Fibroblast of lung (primary cell): ENCODE results near the gene TCF23.

ENCODE experiments used
- CTCF ChIP-seq, 2 donors: IDR thresholded peaks in 1 of 2; conservative IDR thresholded peaks in 1 of 2; 1 replicate in 1 of 2; 2 replicates in 1 of 2; pipeline ENCODE4 v1.5.1; 2011 to 2012; ENCODE audit warnings: low read length in 2 of 2, control low read depth in 1 of 2, inconsistent platforms in 1 of 2, low read depth in 1 of 2, mild to moderate bottlenecking in 1 of 2
- EZH2 ChIP-seq: IDR thresholded peaks from 2 replicates; pipeline ENCODE4 v1.5.1; 2012; ENCODE audit warnings: low read length, control low read depth, mild to moderate bottlenecking; ENCODE audit errors: missing control alignments

- TF ChIP-seq CTCF (conservative IDR thresholded peaks at IDR 0.05 in 1 of 2, IDR thresholded peaks at IDR 0.05 in 1 of 2; ENCODE audit: low read depth in 1 of 2, low read length in 2 of 2) (no peak), EZH2 (no peak)
These were observed 3.4 kb downstream of the TCF23 start for GRCh38 chr2:27152102-27152795.
